H1 (cell line): ENCODE data around the gene HMCN1. TPM values are rescaled to one million over a fixed set of nuclear protein-coding genes. Genes with fewer than 3 reads are reported as not detected.

Experiments used
- CBX5 ChIP-seq: fragments of 300-800, 300-1000 bp; sonication (generic); IDR thresholded peaks from 2 replicates; pipeline ENCODE4 v1.7.1; 2016; ENCODE audit warnings: antibody characterized with exemption, low read length, low read depth
- CBX8 ChIP-seq: fragments of 300-800, 300-1000 bp; sonication (generic); IDR thresholded peaks from 2 replicates; pipeline ENCODE4 v1.7.1; 2016; ENCODE audit warnings: low read depth, low read length, borderline replicate concordance
- CHD1 ChIP-seq: IDR thresholded peaks from 2 replicates; pipeline ENCODE4 v1.6.1; 2012; ENCODE audit warnings: low read depth, low read length, improper control_type of control experiment
- CHD7 ChIP-seq: fragments of 300-600 bp; sonication (generic); IDR thresholded peaks from 2 replicates; pipeline ENCODE4 v1.7.1; 2012; ENCODE audit warnings: low read length, moderate library complexity, mild to moderate bottlenecking, inconsistent platforms; ENCODE audit not compliant: insufficient replicate concordance
- EZH2 ChIP-seq: fragments of 200-600 bp; sonication (generic); IDR thresholded peaks from 2 replicates; pipeline ENCODE4 v1.7.1; 2012; ENCODE audit warnings: low read depth, mild to moderate bottlenecking, moderate library complexity, low read length, inconsistent platforms; ENCODE audit not compliant: severe bottlenecking
- POU5F1 ChIP-seq: IDR thresholded peaks from 2 replicates; pipeline ENCODE4 v1.6.1; 2011; ENCODE audit warnings: low read depth, mild to moderate bottlenecking, low read length, moderate library complexity
- SUZ12 ChIP-seq: fragments of 200-600 bp; sonication (generic); IDR thresholded peaks from 2 replicates; pipeline ENCODE4 v1.6.1; 2012; ENCODE audit warnings: mild to moderate bottlenecking, inconsistent platforms, low read length, moderate library complexity, mixed read lengths
- YY1 ChIP-seq: IDR thresholded peaks from 2 replicates; pipeline ENCODE4 v1.6.1; 2011; ENCODE audit warnings: low read depth, mild to moderate bottlenecking, low read length
- polyA plus RNA-seq, 7 experiments: library from polyadenylated mRNA; depleted of rRNA in 3 of 7; stranded (reverse) in 5 of 7; unstranded in 2 of 7; fragments of >200 nt in 5 of 7; fragments of 200-250 nt in 2 of 7; gene quantifications; 1 replicate in 5 of 7; 2 replicates in 1 of 7; 4 replicates in 1 of 7; pipeline versions ENCODE4 v1.2.1 to v1.2.3, GENCODE V29; 2011 to 2013; ENCODE audit warnings: missing spikeins in 2 of 7, mixed read lengths in 2 of 7
- total RNA-seq: library from RNA; stranded (reverse); fragmentation: NEBNext Ultra II Directional; extraction: Animal tissue kit (Norgen Biotek cat#: 25700); gene quantifications from 2 replicates; pipeline ENCODE4 v1.2.1, GENCODE V29; 2021

Gene HMCN1
- total and polyA plus RNA-seq, 2 of the 8 experiments (the other 6 are each of a cell fraction or from before 2014, with no cell fraction given) = 13.8 to 14.6 TPM

DNA sequence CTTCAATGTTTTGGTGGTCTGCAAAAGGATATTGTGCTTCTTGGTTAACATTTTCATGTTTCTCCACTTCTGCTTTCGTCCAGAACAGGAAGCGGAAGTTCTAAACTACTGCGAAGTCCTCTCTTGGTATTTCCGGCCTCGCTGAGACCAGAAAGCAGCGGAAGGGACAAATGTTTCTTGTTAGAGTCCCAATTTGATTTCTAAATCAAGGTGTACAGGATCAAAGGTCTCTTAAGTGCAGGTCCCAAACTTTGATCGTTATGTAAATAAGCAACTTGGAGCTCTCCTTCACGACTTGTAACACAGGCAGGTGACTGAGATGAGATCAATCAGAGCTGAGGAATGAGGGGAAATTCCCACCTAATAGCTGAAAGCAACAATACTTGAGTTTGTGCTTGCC, 40.1 kb upstream of the HMCN1 start (continued):
- TF ChIP-seq CHD7 (no peak), CBX5 (no peak), POU5F1 (no peak), YY1 (no peak), CHD1 (no peak), CBX8 (no peak), SUZ12 (no peak), EZH2 (no peak)
